Embryonic facial prominence (tissue), 1 donor: ENCODE results near the gene TSPAN9.

Source experiments
- DNase-seq: peaks from one replicate; pipeline ENCODE4 v3.0.0-alpha.2; 2016; ENCODE audit errors: extremely low spot score

Gene TSPAN9

GRCh38 chr12:3295646-3296408 lies 218.6 kb downstream of the TSPAN9 start:
- DNase-seq = no peak

GRCh38 chr12:3296409-3296701 lies 219.2 kb downstream of the TSPAN9 start:
- DNase-seq = no peak

- DNase-seq = no peak
Measured at GRCh38 chr12:3298603-3299002, 221.4 kb downstream of the TSPAN9 start.

- peak; percentile 68 for DNase-seq
Measured at GRCh38 chr12:3299929-3300832, 223.0 kb downstream of the TSPAN9 start.

- no peak for DNase-seq
Measured at GRCh38 chr12:3300833-3301401, 223.7 kb downstream of the TSPAN9 start.

- DNase-seq = no peak
Measured at GRCh38 chr12:3302401-3303041, 225.3 kb downstream of the TSPAN9 start.

- DNase-seq = no peak
Measured at GRCh38 chr12:3303410-3304136, 226.4 kb downstream of the TSPAN9 start.

GRCh38 chr12:3304436-3305165 lies 227.4 kb downstream of the TSPAN9 start:
- no peak for DNase-seq

GRCh38 chr12:3305464-3305863 lies 228.3 kb downstream of the TSPAN9 start:
- DNase-seq = no peak

- DNase-seq = no peak
Measured at GRCh38 chr12:3305904-3306619, 228.9 kb downstream of the TSPAN9 start.

- DNase-seq = peak; percentile 56
Measured at GRCh38 chr12:3307389-3307788, 230.2 kb downstream of the TSPAN9 start.

- no peak for DNase-seq
Measured at GRCh38 chr12:3308063-3308462, 230.9 kb downstream of the TSPAN9 start.

- DNase-seq = no peak
Measured at GRCh38 chr12:3308609-3309008, 231.4 kb downstream of the TSPAN9 start.

- DNase-seq = no peak
Measured at GRCh38 chr12:3309805-3310204, 232.6 kb downstream of the TSPAN9 start.

GRCh38 chr12:3310271-3311026 lies 233.3 kb downstream of the TSPAN9 start:
- no peak for DNase-seq

- no peak for DNase-seq
Measured at GRCh38 chr12:3311027-3311402, 233.8 kb downstream of the TSPAN9 start.

GRCh38 chr12:3311491-3312103 lies 234.4 kb downstream of the TSPAN9 start:
- DNase-seq = no peak

- DNase-seq = no peak
Measured at GRCh38 chr12:3313066-3313465, 235.9 kb downstream of the TSPAN9 start.
